KMS-11 (cell line): Measurements from ENCODE around the gene SYT4.

Experiments used
- H2AFZ ChIP-seq: fragments of 200-600 bp; sonication (generic); 2 replicates; pipeline ENCODE4 v1.6.1; 2016; ENCODE audit warnings: antibody characterized with exemption, mixed run types, low read depth
- H3K27ac ChIP-seq: fragments of 200-600 bp; sonication (generic); 2 replicates; pipeline ENCODE4 v1.6.1; 2016; ENCODE audit warnings: mild to moderate bottlenecking, mixed run types
- H3K27me3 ChIP-seq: fragments of 200-600 bp; sonication (generic); 2 replicates; pipeline ENCODE4 v1.6.1; 2017; ENCODE audit warnings: mild to moderate bottlenecking, low read depth, mixed run types, moderate library complexity; ENCODE audit not compliant: insufficient read depth
- H3K36me3 ChIP-seq: fragments of 200-600 bp; sonication (generic); 2 replicates; pipeline ENCODE4 v1.6.1; 2017; ENCODE audit warnings: mild to moderate bottlenecking, mixed run types; ENCODE audit not compliant: insufficient read depth
- H3K4me1 ChIP-seq: fragments of 200-600 bp; sonication (generic); 2 replicates; pipeline ENCODE4 v1.6.1; 2016; ENCODE audit warnings: mild to moderate bottlenecking, low read depth, mixed run types; ENCODE audit not compliant: poor library complexity, severe bottlenecking
- H3K4me2 ChIP-seq: fragments of 200-600 bp; sonication (generic); 2 replicates; pipeline ENCODE4 v1.7.0; 2016; ENCODE audit warnings: mild to moderate bottlenecking, mixed run types
- H3K4me3 ChIP-seq: fragments of 200-600 bp; sonication (generic); IDR thresholded peaks from 2 replicates; pipeline ENCODE4 v1.6.1; 2017; ENCODE audit warnings: low read depth, low read length, mixed read lengths; ENCODE audit not compliant: insufficient read depth
- H3K79me2 ChIP-seq: fragments of 200-600 bp; sonication (generic); 2 replicates; pipeline ENCODE4 v1.6.1; 2016; ENCODE audit warnings: low read depth, mixed run types; ENCODE audit not compliant: insufficient read depth
- H3K9ac ChIP-seq: fragments of 200-600 bp; sonication (generic); 2 replicates; pipeline ENCODE4 v1.6.1; 2016; ENCODE audit warnings: mild to moderate bottlenecking, mixed run types
- H4K20me1 ChIP-seq: fragments of 200-600 bp; sonication (generic); 2 replicates; pipeline ENCODE4 v1.6.1; 2016; ENCODE audit warnings: mild to moderate bottlenecking, mixed run types; ENCODE audit not compliant: insufficient read depth
- TF ChIP-seq, protein P1 (sequence below): fragments of 200-600 bp; sonication (generic); conservative IDR thresholded peaks from 2 replicates; pipeline ENCODE4 v1.6.1; 2017; ENCODE audit warnings: low read depth, mild to moderate bottlenecking, antibody characterized with exemption, low read length, moderate library complexity, mixed read lengths

Gene SYT4

DNA sequence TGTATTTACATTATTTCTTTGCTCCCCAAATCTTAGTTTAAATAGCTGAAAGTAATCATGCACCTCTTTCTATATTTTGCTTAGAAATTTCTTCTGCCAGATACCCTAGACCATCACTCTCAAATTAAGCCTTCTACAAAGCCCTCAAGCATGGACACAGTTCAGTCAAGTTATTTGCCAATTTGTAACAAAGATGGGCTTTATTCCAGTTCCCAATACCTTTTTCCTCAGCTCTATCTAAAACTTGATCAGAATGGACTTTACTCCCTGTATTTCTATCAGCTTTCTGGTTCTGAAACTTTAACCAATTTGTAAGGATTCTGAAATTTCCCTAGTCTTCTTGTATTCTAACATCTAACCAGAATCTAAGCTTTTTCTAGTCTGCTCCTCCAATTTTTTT, 56.6 kb downstream of the SYT4 start:
- no peak overlapping the region for H3K4me3 ChIP-seq
- H3K4me2 ChIP-seq = no peak overlapping the region
- H3K4me1 ChIP-seq = no peaks in the 10 kb centered on the region
- H4K20me1 ChIP-seq = no peaks in the 10 kb centered on the region
- no peak overlapping the region for H2AFZ ChIP-seq
- H3K36me3 ChIP-seq = no peaks in the 10 kb centered on the region
- no peak overlapping the region for H3K9ac ChIP-seq
- no peak overlapping the region for H3K27ac ChIP-seq
- TF ChIP-seq, protein P1, sequence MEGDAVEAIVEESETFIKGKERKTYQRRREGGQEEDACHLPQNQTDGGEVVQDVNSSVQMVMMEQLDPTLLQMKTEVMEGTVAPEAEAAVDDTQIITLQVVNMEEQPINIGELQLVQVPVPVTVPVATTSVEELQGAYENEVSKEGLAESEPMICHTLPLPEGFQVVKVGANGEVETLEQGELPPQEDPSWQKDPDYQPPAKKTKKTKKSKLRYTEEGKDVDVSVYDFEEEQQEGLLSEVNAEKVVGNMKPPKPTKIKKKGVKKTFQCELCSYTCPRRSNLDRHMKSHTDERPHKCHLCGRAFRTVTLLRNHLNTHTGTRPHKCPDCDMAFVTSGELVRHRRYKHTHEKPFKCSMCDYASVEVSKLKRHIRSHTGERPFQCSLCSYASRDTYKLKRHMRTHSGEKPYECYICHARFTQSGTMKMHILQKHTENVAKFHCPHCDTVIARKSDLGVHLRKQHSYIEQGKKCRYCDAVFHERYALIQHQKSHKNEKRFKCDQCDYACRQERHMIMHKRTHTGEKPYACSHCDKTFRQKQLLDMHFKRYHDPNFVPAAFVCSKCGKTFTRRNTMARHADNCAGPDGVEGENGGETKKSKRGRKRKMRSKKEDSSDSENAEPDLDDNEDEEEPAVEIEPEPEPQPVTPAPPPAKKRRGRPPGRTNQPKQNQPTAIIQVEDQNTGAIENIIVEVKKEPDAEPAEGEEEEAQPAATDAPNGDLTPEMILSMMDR = no peak
- H3K27me3 ChIP-seq = no peaks in the 10 kb centered on the region
- no peaks in the 10 kb centered on the region for H3K79me2 ChIP-seq
